Kidney (tissue), 14 donors: ENCODE results near the gene PRCC. TPM values are rescaled to one million over a fixed set of nuclear protein-coding genes. Genes with fewer than 3 reads are reported as not detected.
A peak's percentile ranks its signal among the peaks of the same experiment; 100 is the strongest.

Source experiments
- DNase-seq, 5 donors: peaks; one replicate each; pipeline ENCODE4 v3.0.0-alpha.2; 2013 to 2020
- FAIRE-seq: peaks from 2 replicates; lab custom pipeline; 2012; peaks lifted over from hg19 to GRCh38; lab: Jason Lieb, UNC
- H3K27ac ChIP-seq, 2 donors: one replicate each; pipeline ENCODE4 v1.7.0; 2013; ENCODE audit warnings: low read depth in 2 of 2, low read length in 2 of 2, inconsistent platforms in 1 of 2
- H3K27me3 ChIP-seq: one replicate; pipeline ENCODE4 v1.7.1; 2013; ENCODE audit warnings: low read length, inconsistent platforms; ENCODE audit not compliant: control insufficient read depth, insufficient read depth
- H3K36me3 ChIP-seq, 3 donors: one replicate each; pipeline versions ENCODE4 v1.7.0 to v1.7.1; 2013; ENCODE audit warnings: low read length in 3 of 3, control low read depth in 1 of 3, inconsistent platforms in 1 of 3; ENCODE audit not compliant: insufficient read depth in 3 of 3, control insufficient read depth in 2 of 3
- H3K4me1 ChIP-seq, 3 donors: one replicate each; pipeline versions ENCODE4 v1.7.0 to v1.7.1; 2013; ENCODE audit warnings: low read length in 3 of 3, inconsistent platforms in 1 of 3, low read depth in 1 of 3; ENCODE audit not compliant: control insufficient read depth in 2 of 3, insufficient read depth in 2 of 3
- H3K4me3 ChIP-seq, 3 donors: one replicate each; pipeline versions ENCODE4 v1.7.0 to v1.8.1; 2013; ENCODE audit warnings: low read length in 3 of 3, control low read depth in 1 of 3, inconsistent platforms in 1 of 3
- H3K9ac ChIP-seq, 3 donors: one replicate each; pipeline versions ENCODE4 v1.7.0 to v1.7.1; 2013; ENCODE audit warnings: low read length in 3 of 3, control low read depth in 1 of 3, inconsistent platforms in 1 of 3
- H3K9me3 ChIP-seq, 3 donors: one replicate each; pipeline versions ENCODE4 v1.7.0 to v1.7.1; 2013; ENCODE audit warnings: low read length in 3 of 3, control low read depth in 1 of 3, inconsistent platforms in 1 of 3; ENCODE audit not compliant: control insufficient read depth in 2 of 3, insufficient read depth in 1 of 3
- CTCF ChIP-seq: IDR thresholded peaks from 3 replicates; pipeline ENCODE4 v1.5.1; 2012; ENCODE audit warnings: mild to moderate bottlenecking, moderate library complexity, borderline replicate concordance; ENCODE audit not compliant: insufficient read depth; ENCODE audit errors: extremely low read depth
- intact Hi-C: fragments of 100-400 bp; cut with DNase I; formaldehyde crosslinking; loops from one replicate; pipeline ENCODE4 v1.11.1; 2022
- polyA plus RNA-seq: library from polyadenylated mRNA; stranded (reverse); fragments of 350-450 nt; fragmentation: Illumina TruSeq; extraction: RNeasy Lipid Tissue Mini Kit (QIAGEN cat#74804); gene quantifications from one replicate; pipeline ENCODE4 v1.2.3, GENCODE V29; 2014; ENCODE audit warnings: low read depth, low replicate concordance; ENCODE audit not compliant: insufficient read depth
- total RNA-seq: library from RNA; stranded (reverse); fragmentation: NEBNext Ultra II Directional; extraction: Animal tissue kit (Norgen Biotek cat#: 25700); gene quantifications from one replicate; pipeline ENCODE4 v1.2.1, GENCODE V29; 2021
- donor health status: control.
- donor health status: control.
- donor health status: control.
- donor health status: control.
- donor health status: control.
- donor health status: DM: yes; HTN: yes; CAD: no.
- donor health status: Normal renal cell carcinoma (clear cell type).

PRCC gene
- total and polyA plus RNA-seq, 2 donors from 2014 or later = 50.5 to 52.8 TPM

- H3K27me3 ChIP-seq = no peaks in the 10 kb centered on the region
- FAIRE-seq = no peak
- TF ChIP-seq CTCF = no peak
- no peak for DNase-seq
- H3K4me1 ChIP-seq = peaks cover 5 to 40% (median 37%) of the 10 kb centered on the region in 3 donors
- H3K36me3 ChIP-seq = peaks cover 0 to 21% (median 4%) of the 10 kb centered on the region in 3 donors
- no peaks in the 10 kb centered on the region for H3K9me3 ChIP-seq
- H3K9ac ChIP-seq = no peak overlapping the region
- H3K27ac ChIP-seq = no peak overlapping the region
- no peak overlapping the region for H3K4me3 ChIP-seq
- intact Hi-C loops = no loop called here
These were observed 23.0 kb upstream of the PRCC start for GRCh38 chr1:156744344-156744743.

- FAIRE-seq (no peak), DNase-seq (no peak)
- Histone ChIP-seq H3K4me1 (peaks cover 5 to 43% (median 42%) of the 10 kb centered on the region in 3 donors), H3K9ac (no peak overlapping the region), H3K36me3 (peaks cover 0 to 21% (median 4%) of the 10 kb centered on the region in 3 donors), H3K27ac (no peak overlapping the region), H3K9me3 (no peaks in the 10 kb centered on the region), H3K4me3 (no peak overlapping the region), H3K27me3 (no peaks in the 10 kb centered on the region)
- no peak for TF ChIP-seq CTCF
- intact Hi-C loops = no loop called here
These were observed 22.4 kb upstream of the PRCC start for GRCh38 chr1:156744786-156745419.

GRCh38 chr1:156745881-156746280 is 21.5 kb upstream of the PRCC start:
- Histone ChIP-seq H3K9ac (peak overlapping the region in 1 of 3 donors; percentile 96), H3K4me3 (peak overlapping the region in 2 of 3 donors; percentile 21 to 79), H3K36me3 (peaks cover 0 to 21% (median 4%) of the 10 kb centered on the region in 3 donors), H3K27ac (peak overlapping the region; percentile 98 to 100), H3K9me3 (no peaks in the 10 kb centered on the region), H3K4me1 (peaks cover 5 to 43% (median 37%) of the 10 kb centered on the region in 3 donors), H3K27me3 (no peaks in the 10 kb centered on the region)
- no peak for DNase-seq
- TF ChIP-seq CTCF = no peak
- intact Hi-C loops = no loop called here
- no peak for FAIRE-seq

- FAIRE-seq (no peak), DNase-seq (no peak)
- no peaks in the 10 kb centered on the region for H3K27me3 ChIP-seq
- H3K4me3 ChIP-seq = peak overlapping the region in 2 of 3 donors; percentile 21 to 79
- intact Hi-C loops = no loop called here
- peak overlapping the region in 1 of 3 donors; percentile 96 for H3K9ac ChIP-seq
- H3K9me3 ChIP-seq = no peaks in the 10 kb centered on the region
- peak overlapping the region; percentile 98 to 100 for H3K27ac ChIP-seq
- no peak for TF ChIP-seq CTCF
- peaks cover 5 to 43% (median 37%) of the 10 kb centered on the region in 3 donors for H3K4me1 ChIP-seq
- H3K36me3 ChIP-seq = peaks cover 0 to 21% (median 4%) of the 10 kb centered on the region in 3 donors
These were observed 21.0 kb upstream of the PRCC start for GRCh38 chr1:156746406-156746727.
